Esophagus (tissue), 2 donors: ENCODE measurements around the gene TAF6. TPM values are rescaled to one million over a fixed set of nuclear protein-coding genes. Genes with fewer than 3 reads are reported as not detected.
"Not testable (repeated sequence)": the region's sequence is repeated elsewhere in the genome, so short reads cannot be mapped to it uniquely, and the experiment has no call there.

Experiments used
- H3K27ac ChIP-seq, 2 donors: one replicate each; pipeline ENCODE4 v1.5.1; 2013; ENCODE audit warnings: low read depth in 2 of 2, mild to moderate bottlenecking in 2 of 2, inconsistent platforms in 1 of 2, low read length in 1 of 2, moderate library complexity in 1 of 2
- H3K27me3 ChIP-seq, 2 donors: one replicate each; pipeline ENCODE4 v1.6.1; 2013; ENCODE audit warnings: low read length in 2 of 2, control low read depth in 1 of 2, mild to moderate bottlenecking in 1 of 2; ENCODE audit not compliant: insufficient read depth in 2 of 2, control insufficient read depth in 1 of 2
- H3K36me3 ChIP-seq, 2 donors: one replicate each; pipeline ENCODE4 v1.6.1; 2013; ENCODE audit warnings: low read length in 1 of 2; ENCODE audit not compliant: control insufficient read depth in 2 of 2, insufficient read depth in 2 of 2
- H3K4me1 ChIP-seq, 2 donors: one replicate each; pipeline ENCODE4 v1.6.1; 2013; ENCODE audit warnings: low read length in 1 of 2; ENCODE audit not compliant: control insufficient read depth in 2 of 2, insufficient read depth in 2 of 2
- H3K4me3 ChIP-seq, 2 donors: one replicate each; pipeline ENCODE4 v1.5.1; 2013; ENCODE audit warnings: low read length in 2 of 2, mild to moderate bottlenecking in 2 of 2, low read depth in 1 of 2, moderate library complexity in 1 of 2
- H3K9me3 ChIP-seq, 2 donors: one replicate each; pipeline ENCODE4 v1.6.1; 2013; ENCODE audit warnings: mild to moderate bottlenecking in 2 of 2, low read depth in 1 of 2, low read length in 1 of 2, moderate library complexity in 1 of 2; ENCODE audit not compliant: control insufficient read depth in 2 of 2, insufficient read depth in 1 of 2
- WGBS, 2 donors: extraction: QIAGEN DNeasy Blood & Tissue Kit; methylation state at CpG; one replicate each; pipeline ENCODE4 v1.1.7; 2013; 5-methylcytosine and 5-hydroxymethylcytosine counted together
- polyA plus RNA-seq, 2 donors: library from polyadenylated mRNA; stranded (reverse); fragments of 200-250 nt; gene quantifications; one replicate each; pipeline ENCODE4 v1.2.3, GENCODE V29; 2013
- donor health status: healthy with polysubstance abuse.
- donor health status: Bipolar disorder and iron deficiency.

Gene TAF6
- polyA plus RNA-seq, 2 donors, result 23.3 to 29.6 TPM

GRCh38 chr7:100152937-100153666 lies 33.9 kb upstream of the TAF6 start:
- Histone ChIP-seq H3K4me1 (peaks cover 6 to 10% of the 10 kb centered on the region in 2 donors), H3K9me3 (no peaks in the 10 kb centered on the region), H3K27me3 (no peaks in the 10 kb centered on the region), H3K36me3 (peaks cover 17 to 30% of the 10 kb centered on the region in 2 donors), H3K4me3 (no peak overlapping the region), H3K27ac (peak overlapping the region in 1 of 2 donors; percentile 61)
- WGBS, 2 donors, result 88 to 90% methylated on average over 18 of the region's 18 CpGs

DNA sequence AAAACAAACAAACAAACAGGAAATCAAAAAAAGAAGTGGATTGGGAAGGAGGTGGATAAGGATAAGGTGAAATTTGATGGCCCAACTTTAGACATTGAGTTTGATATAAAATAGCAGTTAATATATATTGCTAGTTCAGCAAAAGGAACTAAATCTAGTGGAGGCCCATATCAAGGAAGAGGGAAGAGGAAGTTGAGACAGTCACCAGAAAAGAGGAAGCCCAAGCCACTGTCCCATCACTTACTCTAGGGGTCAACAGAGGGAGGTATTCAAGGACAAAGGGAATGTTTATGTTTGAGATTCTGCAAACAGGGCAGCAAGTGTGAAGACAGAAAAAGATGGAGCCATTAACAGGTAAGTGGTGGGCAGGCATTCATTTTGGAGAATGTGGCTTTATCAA lies 33.2 kb upstream of the TAF6 start:
- Histone ChIP-seq H3K27me3 (no peaks in the 10 kb centered on the region), H3K36me3 (peaks cover 17 to 30% of the 10 kb centered on the region in 2 donors), H3K9me3 (no peaks in the 10 kb centered on the region), H3K4me1 (peaks cover 4 to 6% of the 10 kb centered on the region in 2 donors), H3K4me3 (no peak overlapping the region), H3K27ac (no peak overlapping the region)

DNA sequence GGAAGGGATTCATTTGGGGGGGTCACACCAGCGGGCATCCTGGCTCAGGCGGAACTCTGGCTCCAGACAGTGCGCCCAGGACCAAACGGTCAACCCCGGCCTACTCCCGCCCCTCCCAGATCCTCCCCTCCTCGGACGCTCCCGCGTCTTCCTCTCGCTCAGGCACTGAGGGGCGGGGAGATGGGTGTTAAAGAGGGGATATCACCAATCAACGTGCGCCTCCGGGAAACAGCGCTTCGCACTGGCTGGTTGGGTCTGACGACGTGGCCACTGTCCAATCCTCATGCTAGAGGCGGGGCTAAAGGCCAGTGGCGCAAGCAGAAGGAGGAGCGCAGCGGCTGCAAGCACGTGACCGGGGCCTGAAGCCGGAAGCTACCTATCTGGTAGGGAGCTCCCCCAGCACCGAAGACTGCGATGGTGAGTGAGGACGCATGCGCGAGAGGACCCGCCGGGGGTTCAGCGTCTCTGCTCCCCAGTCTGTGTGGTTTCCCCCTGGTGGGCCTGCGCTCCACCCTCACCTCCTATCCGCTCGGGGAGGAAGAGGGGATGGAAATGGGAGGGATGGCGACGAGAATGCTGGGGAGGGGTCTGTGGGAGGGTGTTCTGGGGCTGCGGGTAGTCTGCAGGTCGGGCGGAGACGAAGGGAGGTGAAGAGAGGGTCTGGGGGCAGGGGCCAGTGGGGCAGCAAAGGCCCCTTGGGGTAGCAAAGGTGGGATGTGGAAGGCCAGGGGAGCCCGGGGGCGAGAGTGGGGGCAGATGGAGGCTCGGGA lies 29.6 kb upstream of the TAF6 start, which contains the start of gene LAMTOR4:
TSS of gene LAMTOR4 (plus strand) at position 360 of the 770 bp plus-strand sequence. CDS start at position 415, 55 bp downstream.
- Histone ChIP-seq H3K27ac (peak within 1 kb of the TSS; percentile 84 to 89), H3K9me3 (no peaks in the 10 kb centered on the region), H3K4me1 (peaks cover 0 to 2% of the 10 kb centered on the region in 2 donors), H3K27me3 (no peaks in the 10 kb centered on the region), H3K36me3 (peaks cover 4 to 7% of the 10 kb centered on the region in 2 donors), H3K4me3 (peak within 1 kb of the TSS; percentile 92 to 97)
- 0 to 1% methylated on average over 46 of the region's 46 CpGs for WGBS, 2 donors

DNA sequence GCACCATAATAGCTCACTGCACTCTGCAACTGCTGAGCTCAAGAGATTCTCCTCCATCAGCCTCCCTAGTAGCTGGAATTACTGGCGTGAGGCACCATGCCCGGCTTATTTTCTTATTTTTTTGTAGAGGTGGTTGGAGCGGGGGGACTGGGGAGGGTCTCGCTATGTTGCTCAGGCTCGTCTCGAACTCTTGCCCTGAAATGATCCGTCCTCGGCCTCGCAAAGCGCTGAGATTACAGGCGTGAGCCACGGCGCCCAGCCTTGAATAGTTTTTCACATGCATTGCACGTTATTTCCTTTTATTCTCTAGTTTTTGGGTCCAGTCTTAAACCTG lies 29.0 kb upstream of the TAF6 start:
- Histone ChIP-seq H3K27ac (peak overlapping the region; percentile 79 to 84), H3K4me1 (peaks cover 0 to 2% of the 10 kb centered on the region in 2 donors), H3K27me3 (no peaks in the 10 kb centered on the region), H3K4me3 (peak overlapping the region; percentile 31 to 92), H3K36me3 (peaks cover 2% of the 10 kb centered on the region in 2 donors), H3K9me3 (no peaks in the 10 kb centered on the region)
- WGBS, 2 donors, result 10 to 11% methylated on average over 14 of the region's 14 CpGs

GRCh38 chr7:100147278-100147677 lies 28.1 kb upstream of the TAF6 start:
- H3K27ac ChIP-seq, result no peak overlapping the region
- no peaks in the 10 kb centered on the region for H3K27me3 ChIP-seq
- H3K9me3 ChIP-seq, result no peaks in the 10 kb centered on the region
- no peak overlapping the region for H3K4me3 ChIP-seq
- 93 to 98% methylated on average over 2 of the region's 2 CpGs for WGBS, 2 donors
- H3K4me1 ChIP-seq, result peaks cover 0 to 2% of the 10 kb centered on the region in 2 donors
- H3K36me3 ChIP-seq, result no peaks in the 10 kb centered on the region

DNA sequence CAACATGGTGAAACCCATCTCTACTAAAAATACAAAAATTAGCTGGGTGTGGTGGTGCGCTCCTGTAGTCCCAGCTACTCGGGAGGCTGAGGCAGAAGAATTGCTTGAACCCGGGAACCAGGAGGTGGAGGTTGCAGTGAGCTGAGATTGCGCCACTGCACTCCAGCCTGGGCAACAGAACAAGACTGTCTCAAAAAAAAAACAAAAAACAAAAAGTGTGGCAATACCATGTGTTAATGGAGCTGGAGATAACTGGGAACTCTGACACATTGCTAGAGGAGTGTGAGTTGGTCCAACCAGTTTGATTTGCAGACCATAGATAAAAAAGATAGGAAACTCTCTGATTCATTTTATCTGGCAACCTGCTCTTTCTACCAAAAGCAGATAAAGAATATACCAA lies 27.2 kb upstream of the TAF6 start:
- H3K4me3 ChIP-seq, H3K4me1 ChIP-seq, H3K27ac ChIP-seq, H3K27me3 ChIP-seq, H3K9me3 ChIP-seq, H3K36me3 ChIP-seq: not testable (repeated sequence)
- WGBS, 2 donors, result 88 to 90% methylated on average over 4 of the region's 4 CpGs

GRCh38 chr7:100142461-100142860 lies 23.3 kb upstream of the TAF6 start:
- Histone ChIP-seq H3K9me3 (no peaks in the 10 kb centered on the region), H3K4me3 (no peak overlapping the region), H3K27me3 (no peaks in the 10 kb centered on the region), H3K4me1 (no peaks in the 10 kb centered on the region), H3K27ac (no peak overlapping the region), H3K36me3 (no peaks in the 10 kb centered on the region)
- 90 to 97% methylated on average over 3 of the region's 3 CpGs for WGBS, 2 donors

GRCh38 chr7:100141555-100141949 lies 22.4 kb upstream of the TAF6 start:
- Histone ChIP-seq H3K4me3 (no peak overlapping the region), H3K36me3 (no peaks in the 10 kb centered on the region), H3K27ac (no peak overlapping the region), H3K9me3 (no peaks in the 10 kb centered on the region), H3K4me1 (no peaks in the 10 kb centered on the region), H3K27me3 (no peaks in the 10 kb centered on the region)
- 64 to 65% methylated on average over 3 of the region's 3 CpGs for WGBS, 2 donors

DNA sequence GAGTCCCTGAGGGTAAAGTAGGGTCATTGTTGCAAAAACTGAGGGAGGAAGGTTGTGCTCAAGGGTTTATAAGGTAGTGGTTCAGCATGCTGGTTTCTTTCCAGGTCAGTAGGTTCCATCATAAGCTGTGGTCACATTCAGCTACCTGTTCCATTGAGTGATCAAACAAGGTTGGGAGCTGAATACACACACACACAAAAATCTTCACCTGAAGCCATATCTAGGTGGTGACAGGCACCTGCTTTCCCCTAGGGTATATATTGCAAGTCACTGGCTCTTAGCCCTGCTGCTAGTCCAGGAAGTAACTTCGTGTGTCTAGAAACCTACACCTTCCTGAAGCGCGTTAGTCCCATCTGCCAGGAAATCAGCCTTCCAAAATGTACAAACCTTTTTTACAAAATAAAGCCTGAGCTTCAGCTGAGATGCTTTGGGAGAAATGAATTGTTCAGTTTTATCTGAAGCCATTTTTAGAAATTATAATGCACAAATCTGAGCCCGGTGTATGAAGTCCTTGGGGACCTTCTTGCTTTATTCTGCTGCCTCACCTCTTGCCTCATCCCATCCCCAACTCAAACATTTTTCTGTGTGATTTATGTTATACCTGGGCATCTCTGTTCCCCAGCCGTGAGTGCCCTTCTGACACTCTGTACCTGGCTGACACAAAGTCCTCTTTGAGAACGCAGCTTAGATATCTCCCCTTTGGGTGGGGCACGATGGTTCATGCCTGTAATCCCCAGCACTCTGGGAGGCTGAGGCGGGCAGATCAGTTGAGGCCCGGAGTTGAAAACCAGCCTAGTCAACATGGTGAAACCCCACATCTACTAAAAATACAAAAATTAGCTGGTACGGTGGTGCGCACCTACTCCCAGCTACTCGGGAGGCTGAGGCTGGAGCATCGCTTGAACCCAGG lies 18.9 kb upstream of the TAF6 start:
- no peaks in the 10 kb centered on the region for H3K4me1 ChIP-seq
- H3K27me3 ChIP-seq, result no peaks in the 10 kb centered on the region
- no peak overlapping the region for H3K4me3 ChIP-seq
- no peaks in the 10 kb centered on the region for H3K36me3 ChIP-seq
- H3K27ac ChIP-seq, result no peak overlapping the region
- 69 to 71% methylated on average over 13 of the region's 13 CpGs for WGBS, 2 donors
- H3K9me3 ChIP-seq, result no peaks in the 10 kb centered on the region
